Parathyroid adenoma (tissue), 2 donors: ENCODE data around the gene KCNK3.

Experiments
- H2AFZ ChIP-seq: fragments of 300-600 bp; sonication (generic); one replicate; pipeline ENCODE4 v1.7.0; 2017; ENCODE audit warnings: antibody characterized with exemption, mild to moderate bottlenecking
- H3K27ac ChIP-seq: fragments of 300-600 bp; sonication (generic); one replicate; pipeline ENCODE4 v1.7.0; 2017
- H3K27me3 ChIP-seq: fragments of 300-600 bp; sonication (generic); one replicate; pipeline ENCODE4 v1.7.0; 2017; ENCODE audit warnings: low read length; ENCODE audit not compliant: control insufficient read depth, insufficient read depth
- H3K36me3 ChIP-seq: fragments of 300-600 bp; sonication (generic); one replicate; pipeline ENCODE4 v1.7.0; 2017; ENCODE audit warnings: low read length; ENCODE audit not compliant: control insufficient read depth, insufficient read depth
- H3K4me1 ChIP-seq: fragments of 300-600 bp; sonication (generic); one replicate; pipeline ENCODE4 v1.7.0; 2017; ENCODE audit warnings: control low read depth
- H3K4me2 ChIP-seq: fragments of 300-600 bp; sonication (generic); one replicate; pipeline ENCODE4 v1.7.0; 2017; ENCODE audit warnings: low read length
- H3K4me3 ChIP-seq: fragments of 300-600 bp; sonication (generic); one replicate; pipeline ENCODE4 v1.7.0; 2017; ENCODE audit warnings: low read depth, low read length
- H3K79me2 ChIP-seq: fragments of 300-600 bp; sonication (generic); one replicate; pipeline ENCODE4 v1.7.0; 2017; ENCODE audit warnings: control low read depth
- H3K9ac ChIP-seq: fragments of 300-600 bp; sonication (generic); one replicate; pipeline ENCODE4 v1.7.0; 2017; ENCODE audit warnings: mild to moderate bottlenecking
- H3K9me3 ChIP-seq: fragments of 300-600 bp; sonication (generic); one replicate; pipeline ENCODE4 v1.7.0; 2017; ENCODE audit warnings: low read length; ENCODE audit not compliant: control insufficient read depth
- TF ChIP-seq, protein P1 (sequence below): fragments of 300-600 bp; sonication (generic); IDR thresholded peaks from one replicate; pipeline ENCODE4 v1.7.0; 2017; ENCODE audit warnings: antibody characterized with exemption, mild to moderate bottlenecking
- donor health status: primary hyperparathyroidism.

Gene KCNK3

DNA sequence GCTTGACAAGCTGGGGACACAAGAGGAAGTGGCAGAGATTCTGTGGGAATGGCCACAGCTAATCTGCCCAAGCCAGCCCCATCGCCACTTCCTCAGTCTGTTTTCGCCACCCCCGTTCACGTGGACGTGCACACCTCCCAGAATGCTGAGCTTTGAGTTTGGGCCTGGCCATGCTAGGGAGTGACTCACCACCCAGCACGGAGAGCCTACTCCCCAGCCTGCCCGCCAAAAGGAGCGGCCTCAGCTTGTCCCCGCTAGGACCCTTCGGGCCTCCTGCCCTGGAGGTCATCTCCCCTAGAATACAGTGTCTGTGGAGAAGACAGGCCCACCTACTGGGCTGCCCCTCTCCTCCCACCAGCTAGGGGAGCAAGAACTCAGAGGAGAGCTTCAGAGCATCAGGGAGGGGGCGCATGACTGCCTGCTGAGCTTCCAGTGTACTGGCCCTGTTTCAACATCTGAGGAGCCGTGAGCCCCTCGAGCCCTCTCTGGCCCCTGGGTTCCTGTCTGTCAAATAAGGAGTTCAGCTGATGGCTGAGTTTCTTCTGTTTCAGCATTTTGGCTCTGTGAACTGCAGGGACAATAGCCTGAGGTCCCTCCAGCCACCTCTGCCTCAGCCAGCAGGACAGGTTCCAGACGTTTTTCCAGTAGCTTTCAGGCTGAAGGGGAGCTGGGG lies 76.7 kb downstream of the KCNK3 start:
- no peak overlapping the region for H2AFZ ChIP-seq
- peak overlapping the region; percentile 95 for H3K27ac ChIP-seq
- H3K4me1 ChIP-seq = peaks cover 58% of the 10 kb centered on the region
- H3K9me3 ChIP-seq = no peaks in the 10 kb centered on the region
- peaks cover 12% of the 10 kb centered on the region for H3K79me2 ChIP-seq
- H3K4me2 ChIP-seq = peak overlapping the region; percentile 24
- H3K36me3 ChIP-seq = no peaks in the 10 kb centered on the region
- no peak overlapping the region for H3K4me3 ChIP-seq
- no peaks in the 10 kb centered on the region for H3K27me3 ChIP-seq
- no peak overlapping the region for H3K9ac ChIP-seq
- TF ChIP-seq, protein P1, sequence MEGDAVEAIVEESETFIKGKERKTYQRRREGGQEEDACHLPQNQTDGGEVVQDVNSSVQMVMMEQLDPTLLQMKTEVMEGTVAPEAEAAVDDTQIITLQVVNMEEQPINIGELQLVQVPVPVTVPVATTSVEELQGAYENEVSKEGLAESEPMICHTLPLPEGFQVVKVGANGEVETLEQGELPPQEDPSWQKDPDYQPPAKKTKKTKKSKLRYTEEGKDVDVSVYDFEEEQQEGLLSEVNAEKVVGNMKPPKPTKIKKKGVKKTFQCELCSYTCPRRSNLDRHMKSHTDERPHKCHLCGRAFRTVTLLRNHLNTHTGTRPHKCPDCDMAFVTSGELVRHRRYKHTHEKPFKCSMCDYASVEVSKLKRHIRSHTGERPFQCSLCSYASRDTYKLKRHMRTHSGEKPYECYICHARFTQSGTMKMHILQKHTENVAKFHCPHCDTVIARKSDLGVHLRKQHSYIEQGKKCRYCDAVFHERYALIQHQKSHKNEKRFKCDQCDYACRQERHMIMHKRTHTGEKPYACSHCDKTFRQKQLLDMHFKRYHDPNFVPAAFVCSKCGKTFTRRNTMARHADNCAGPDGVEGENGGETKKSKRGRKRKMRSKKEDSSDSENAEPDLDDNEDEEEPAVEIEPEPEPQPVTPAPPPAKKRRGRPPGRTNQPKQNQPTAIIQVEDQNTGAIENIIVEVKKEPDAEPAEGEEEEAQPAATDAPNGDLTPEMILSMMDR = no peak

DNA sequence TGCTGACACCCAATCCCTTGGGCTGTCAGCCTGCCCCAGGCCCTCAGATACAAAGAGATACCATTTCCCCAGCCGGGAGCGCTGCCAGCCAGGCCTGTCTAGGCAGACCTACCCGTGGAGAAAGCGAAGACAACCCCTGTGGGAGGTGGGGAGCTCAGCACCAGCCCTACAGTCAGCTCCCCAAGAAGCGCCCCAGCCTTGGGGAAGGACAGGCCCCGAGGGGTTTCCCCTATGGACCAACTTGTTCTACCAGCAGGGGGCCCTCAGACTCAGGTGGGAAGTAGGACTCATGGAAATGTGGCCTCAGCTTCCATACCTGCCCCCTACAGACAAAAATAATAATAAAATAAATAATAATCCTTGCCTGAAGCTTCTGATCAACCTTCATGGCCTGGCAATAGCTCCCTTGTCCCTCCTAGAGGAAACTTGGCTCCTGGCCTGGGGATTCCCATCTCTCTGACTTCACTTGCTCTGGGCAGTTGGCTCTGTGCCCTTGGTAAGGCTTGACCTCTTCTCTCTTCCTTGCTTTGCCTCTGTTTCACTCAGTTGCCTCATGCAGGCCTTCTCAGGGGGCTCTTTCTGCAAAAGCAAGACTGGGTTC lies 78.6 kb downstream of the KCNK3 start:
- no peaks in the 10 kb centered on the region for H3K36me3 ChIP-seq
- peak overlapping the region; percentile 29 for H3K4me3 ChIP-seq
- no peak overlapping the region for H3K9ac ChIP-seq

DNA sequence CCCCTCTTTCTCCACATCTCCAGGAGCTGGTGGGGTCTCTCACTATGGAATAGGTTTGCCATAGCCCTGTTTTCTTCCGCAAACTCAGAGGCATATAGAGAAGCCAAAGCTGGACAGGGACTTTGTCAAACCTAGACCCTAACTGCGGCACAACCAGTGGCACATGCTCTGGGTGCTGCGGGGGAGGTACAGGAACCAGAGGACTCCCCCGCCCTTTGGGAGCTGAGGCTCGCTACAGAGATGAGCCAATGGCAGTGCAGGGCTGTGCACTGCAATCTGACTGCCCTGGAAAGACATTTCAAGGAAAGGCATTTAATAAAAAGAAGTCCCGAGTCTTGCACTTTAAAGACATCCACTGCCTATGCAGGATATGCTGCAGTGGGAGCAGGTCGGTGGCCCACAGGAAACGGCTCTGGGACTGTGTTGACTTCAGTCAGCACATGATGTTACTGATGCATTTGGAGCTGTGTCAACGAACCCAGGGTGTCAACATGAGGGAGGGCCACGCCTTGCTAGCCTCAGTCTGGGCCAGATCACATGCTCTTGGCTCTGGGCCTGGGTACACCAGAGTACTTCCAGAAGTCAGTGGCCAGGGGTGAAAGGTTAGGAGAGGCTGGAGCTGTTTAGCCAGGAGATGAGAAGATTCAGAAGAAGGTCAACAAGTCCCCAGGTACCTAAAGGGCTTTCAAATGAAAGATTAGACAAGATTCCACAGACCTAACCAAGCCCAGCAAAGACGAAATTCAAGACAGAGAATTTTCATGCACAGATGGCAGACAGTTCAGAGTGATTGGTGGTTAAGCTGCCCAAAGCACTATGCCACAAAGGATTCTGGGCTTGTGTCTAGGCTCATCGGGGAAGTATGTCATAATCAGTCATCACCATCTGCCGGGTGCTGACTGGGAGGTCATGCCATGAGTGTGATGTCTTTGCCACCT lies 79.8 kb downstream of the KCNK3 start:
- TF ChIP-seq, protein P1 = no peak
- Histone ChIP-seq H3K4me3 (peak overlapping the region; percentile 15), H3K9ac (no peak overlapping the region), H2AFZ (peak overlapping the region; percentile 1), H3K9me3 (no peaks in the 10 kb centered on the region), H3K27me3 (no peaks in the 10 kb centered on the region), H3K4me1 (peaks cover 56% of the 10 kb centered on the region), H3K36me3 (no peaks in the 10 kb centered on the region), H3K4me2 (peak overlapping the region; percentile 69), H3K79me2 (peaks cover 29% of the 10 kb centered on the region), H3K27ac (peak overlapping the region; percentile 95)

More for the DNA sequence above, 78.6 kb downstream of the KCNK3 start:
- Histone ChIP-seq H3K79me2 (peaks cover 22% of the 10 kb centered on the region), H3K4me2 (peak overlapping the region; percentile 69), H3K27ac (peak overlapping the region; percentile 95), H2AFZ (no peak overlapping the region), H3K9me3 (no peaks in the 10 kb centered on the region), H3K4me1 (peaks cover 56% of the 10 kb centered on the region), H3K27me3 (no peaks in the 10 kb centered on the region)
- TF ChIP-seq, protein P1 = peak; percentile 37

DNA sequence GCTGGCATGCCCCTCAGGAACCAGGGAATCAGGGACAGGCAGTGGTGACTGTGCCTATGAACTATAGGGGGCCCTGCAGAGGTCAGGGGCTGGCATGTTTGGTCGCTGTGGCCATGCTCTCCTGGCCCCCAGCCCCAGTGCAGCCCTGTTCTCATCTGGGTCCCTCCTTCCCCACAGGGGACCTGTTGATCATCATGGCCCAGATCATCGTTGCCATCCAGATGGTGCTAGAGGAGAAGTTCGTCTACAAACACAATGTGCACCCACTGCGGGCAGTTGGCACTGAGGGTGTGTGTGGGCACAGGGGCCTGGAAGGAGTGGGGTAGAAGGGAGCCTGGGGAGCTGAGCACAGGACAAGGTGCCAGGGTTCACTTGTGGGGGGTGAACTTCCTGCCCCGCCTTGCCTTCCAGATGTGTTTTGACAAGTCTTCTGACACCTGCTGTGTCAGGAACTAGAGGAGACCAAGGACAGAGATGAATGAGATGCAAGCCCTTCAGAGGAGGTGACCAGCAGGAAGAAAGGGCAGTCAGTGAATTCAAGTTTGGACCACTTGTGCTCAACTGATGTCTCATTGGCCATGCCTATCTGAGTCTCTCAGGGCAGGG lies 83.8 kb downstream of the KCNK3 start:
- Histone ChIP-seq H3K36me3 (no peaks in the 10 kb centered on the region), H3K4me2 (no peak overlapping the region), H3K9me3 (no peaks in the 10 kb centered on the region), H3K79me2 (peaks cover 29% of the 10 kb centered on the region), H3K27ac (no peak overlapping the region), H3K4me1 (peaks cover 31% of the 10 kb centered on the region), H3K9ac (no peak overlapping the region), H3K4me3 (no peak overlapping the region), H3K27me3 (no peaks in the 10 kb centered on the region), H2AFZ (no peak overlapping the region)
- TF ChIP-seq, protein P1 = no peak
